Heart left ventricle (tissue), 13 donors: ENCODE results near the gene DIP2C.

Source experiments
- CTCF ChIP-seq, 12 donors: fragments of 200-600 bp; sonication (generic) in 4 of 12; IDR thresholded peaks; one replicate each; pipeline versions ENCODE4 v1.5.0 to v1.8.0; 2018 to 2022; ENCODE audit warnings: antibody characterized with exemption in 12 of 12, mild to moderate bottlenecking in 5 of 12
- POLR2A ChIP-seq, 2 donors: fragments of 450-650 bp; IDR thresholded peaks; one replicate each; pipeline ENCODE4 v1.6.1; 2017; ENCODE audit warnings: antibody characterized with exemption in 2 of 2, mild to moderate bottlenecking in 2 of 2, moderate library complexity in 2 of 2
- donor health status: ischemic (EF 13 %, LVEDD 7.1; RV severe dilation, severe dysfunction).
- donor health status: DM: no; HTN: yes; CAD: no.
- donor health status: DM: no; HTN: no; CAD: no.
- donor health status: ischemic (EF 25% LVEDD 6.9; RV normal size, moderate dysfunction).
- donor health status: ischemic (EF 25% LVEDD 5.7; RV mildly dilated, moderate dysfunction).
- donor health status: ischemic (EF 35%, LVEDD 5.7; RV mildly dilated, moderate dysfunction).
- donor health status: nonischemic (EF 11% LVEDD 7.7; RV severe dilation, severe dysfunction).
- donor health status: DM: yes; HTN: yes; CAD: no.
- donor health status: PGD.
- donor health status: ischemic (EF 29% LVEDD 5.4; RV normal size, mild dysfunction).
- donor health status: nonischemic (EF 23%, LVEDD 6.1; RV moderate dilation, normal function).

- TF ChIP-seq CTCF (IDR thresholded peaks at IDR 0.05) (no peak), POLR2A (IDR thresholded peaks at IDR 0.05) (no peak)
These were observed 27.3 kb downstream of the DIP2C start for GRCh38 chr10:662223-662605.
